ENCODE measurements around the gene SMC4.

The SMC4 gene

GRCh38 chr3:160435747-160436146 is 36.3 kb downstream of the SMC4 start:
- DNase-seq (ENCODE audit: low read depth) = no peak
- no peak overlapping the region for H3K4me3 ChIP-seq (ENCODE audit: control insufficient read depth, low read depth, low read length)
- no peak for TF ChIP-seq CTCF (IDR thresholded peaks at IDR 0.05; ENCODE audit: control insufficient read depth, insufficient read depth, low read depth, low read length, missing control alignments)

GRCh38 chr3:160437083-160437455 is 37.6 kb downstream of the SMC4 start:
- no peak for DNase-seq (ENCODE audit: low read depth)
- no peak overlapping the region for H3K4me3 ChIP-seq (ENCODE audit: control insufficient read depth, low read depth, low read length)
- no peak for TF ChIP-seq CTCF (IDR thresholded peaks at IDR 0.05; ENCODE audit: control insufficient read depth, insufficient read depth, low read depth, low read length, missing control alignments)

GRCh38 chr3:160440687-160441086 is 41.2 kb downstream of the SMC4 start:
- no peak for TF ChIP-seq CTCF (IDR thresholded peaks at IDR 0.05; ENCODE audit: control insufficient read depth, insufficient read depth, low read depth, low read length, missing control alignments)
- no peak for DNase-seq (ENCODE audit: low read depth)
- no peak overlapping the region for H3K4me3 ChIP-seq (ENCODE audit: control insufficient read depth, low read depth, low read length)

- TF ChIP-seq CTCF (IDR thresholded peaks at IDR 0.05; ENCODE audit: control insufficient read depth, insufficient read depth, low read depth, low read length, missing control alignments) = no peak
- DNase-seq (ENCODE audit: low read depth) = no peak
- H3K4me3 ChIP-seq (ENCODE audit: control insufficient read depth, low read depth, low read length) = no peak overlapping the region
Observed at GRCh38 chr3:160444411-160444810, 45.0 kb downstream of the SMC4 start.

GRCh38 chr3:160445854-160446253 is 46.4 kb downstream of the SMC4 start:
- DNase-seq (ENCODE audit: low read depth) = no peak
- TF ChIP-seq CTCF (IDR thresholded peaks at IDR 0.05; ENCODE audit: control insufficient read depth, insufficient read depth, low read depth, low read length, missing control alignments) = no peak
- no peak overlapping the region for H3K4me3 ChIP-seq (ENCODE audit: control insufficient read depth, low read depth, low read length)

DNA sequence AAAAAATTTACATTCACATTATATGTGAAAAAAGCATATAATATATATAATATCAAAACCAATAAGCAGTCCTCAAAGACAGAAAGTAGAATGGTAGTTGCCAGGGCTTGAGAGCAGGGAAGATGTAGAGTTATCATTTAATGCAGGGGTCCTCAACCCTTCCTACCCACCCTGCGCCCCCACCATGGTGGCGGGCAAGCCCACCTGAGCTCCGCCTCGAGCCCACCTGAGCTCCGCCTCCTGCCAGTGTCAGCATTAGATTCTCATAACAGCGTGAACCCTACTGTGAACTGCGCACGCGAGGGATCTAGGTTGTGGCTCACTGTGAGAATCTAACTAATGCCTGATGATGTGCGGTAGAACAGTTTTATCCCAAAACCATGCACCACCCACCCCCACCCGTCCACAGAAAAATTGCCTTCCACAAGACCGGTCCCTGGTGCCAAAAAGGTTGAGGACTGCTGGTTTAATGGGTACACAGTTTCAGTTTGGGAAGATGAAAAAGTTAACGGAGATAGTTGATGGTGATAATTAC is 47.1 kb downstream of the SMC4 start:
- no peak for TF ChIP-seq CTCF (IDR thresholded peaks at IDR 0.05; ENCODE audit: control insufficient read depth, insufficient read depth, low read depth, low read length, missing control alignments)
- no peak for DNase-seq (ENCODE audit: low read depth)
- H3K4me3 ChIP-seq (ENCODE audit: control insufficient read depth, low read depth, low read length) = no peak overlapping the region; the same call in 1 of the 2 replicates

DNA sequence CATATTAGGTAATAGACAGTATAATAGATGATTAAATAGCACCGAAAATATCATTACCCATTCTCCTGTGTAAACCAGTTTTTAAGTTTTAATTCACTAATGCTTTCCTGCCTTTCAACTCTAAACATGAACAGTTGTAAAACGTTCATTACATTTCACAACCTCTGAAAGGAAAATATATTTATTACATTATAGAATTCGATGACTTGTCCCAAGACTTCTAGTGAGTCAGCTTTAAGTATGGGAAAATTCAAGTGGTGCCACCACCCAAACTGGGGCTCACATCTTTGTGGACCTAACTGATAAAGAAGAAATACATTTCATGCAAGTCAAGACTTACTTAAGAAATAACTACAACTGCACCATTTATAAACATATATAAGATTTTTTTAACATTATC is 48.1 kb downstream of the SMC4 start:
- H3K4me3 ChIP-seq (ENCODE audit: control insufficient read depth, low read depth, low read length) = peak overlapping the region; percentile 10
- TF ChIP-seq CTCF (IDR thresholded peaks at IDR 0.05; ENCODE audit: control insufficient read depth, insufficient read depth, low read depth, low read length, missing control alignments) = no peak
- no peak for DNase-seq (ENCODE audit: low read depth)
